ENCODE data around the gene SEMA4C.
A peak's percentile ranks its signal among the peaks of the same experiment; 100 is the strongest.

Gene SEMA4C

GRCh38 chr2:96869822-96870625 lies at the start of gene SEMA4C:
SEMA4C (minus strand) TSS chr2:96870080; CDS start chr2:96867886, 2,194 bp downstream.
- DNase-seq = peak in 13 of 14 donors; percentile 48 to 88 (median 65)

GRCh38 chr2:96918754-96919550 lies 49.1 kb upstream of the SEMA4C start:
- no peak for DNase-seq

- DNase-seq = no peak
Measured at GRCh38 chr2:96918092-96918753, 48.3 kb upstream of the SEMA4C start.

GRCh38 chr2:96916646-96917543 lies 47.0 kb upstream of the SEMA4C start:
- peak in 3 of 14 donors; percentile 11 to 87 (median 50) for DNase-seq

- DNase-seq = peak in 9 of 14 donors; percentile 16 to 97 (median 49)
Measured at GRCh38 chr2:96916156-96916630, 46.3 kb upstream of the SEMA4C start.

GRCh38 chr2:96914332-96914731 lies 44.5 kb upstream of the SEMA4C start:
- no peak for DNase-seq

GRCh38 chr2:96913398-96914202 lies 43.7 kb upstream of the SEMA4C start:
- DNase-seq = peak in 4 of 14 donors; percentile 33 to 51 (median 38)

- DNase-seq = no peak
Measured at GRCh38 chr2:96913117-96913397, 43.2 kb upstream of the SEMA4C start.

GRCh38 chr2:96912346-96913116 lies 42.7 kb upstream of the SEMA4C start:
- DNase-seq = no peak

- DNase-seq = no peak
Measured at GRCh38 chr2:96909611-96910021, 39.7 kb upstream of the SEMA4C start.

- DNase-seq = peak in 13 of 14 donors; percentile 16 to 94 (median 67)
Measured at GRCh38 chr2:96907115-96908041, 37.5 kb upstream of the SEMA4C start.

GRCh38 chr2:96906729-96907114 lies 36.8 kb upstream of the SEMA4C start:
- peak in 1 of 14 donors; percentile 76 for DNase-seq

GRCh38 chr2:96903815-96904214 lies 33.9 kb upstream of the SEMA4C start:
- DNase-seq = peak in 1 of 14 donors; percentile 18

GRCh38 chr2:96903318-96903717 lies 33.4 kb upstream of the SEMA4C start:
- DNase-seq = no peak

- DNase-seq = no peak
Measured at GRCh38 chr2:96900237-96900636, 30.4 kb upstream of the SEMA4C start.

- DNase-seq = no peak
Measured at GRCh38 chr2:96899413-96899741, 29.5 kb upstream of the SEMA4C start.

- peak in 1 of 14 donors; percentile 75 for DNase-seq
Measured at GRCh38 chr2:96898641-96899412, 28.9 kb upstream of the SEMA4C start.

- no peak for DNase-seq
Measured at GRCh38 chr2:96898135-96898505, 28.2 kb upstream of the SEMA4C start.
